GDM1 (cell line): ENCODE measurements around the gene GPAT3.
"Not testable (repeated sequence)": the region's sequence is repeated elsewhere in the genome, so short reads cannot be mapped to it uniquely, and the experiment has no call there.

ENCODE experiments used
- DNase-seq: peaks from one replicate; lab custom pipeline; 2025; lab: John Stamatoyannopoulos, UW

The GPAT3 gene

GRCh38 chr4:83552083-83552482, 16.2 kb downstream of the GPAT3 start:
- no peak for DNase-seq

- peak; percentile 24 for DNase-seq
Observed at GRCh38 chr4:83552924-83553323, 17.0 kb downstream of the GPAT3 start.

- DNase-seq, result no peak
Observed at GRCh38 chr4:83556006-83556707, 20.2 kb downstream of the GPAT3 start.

- no peak for DNase-seq
Observed at GRCh38 chr4:83556816-83557215, 20.9 kb downstream of the GPAT3 start.

GRCh38 chr4:83558059-83558653, 22.2 kb downstream of the GPAT3 start:
- no peak for DNase-seq

GRCh38 chr4:83558680-83559079, 22.8 kb downstream of the GPAT3 start:
- DNase-seq, result peak; percentile 13

GRCh38 chr4:83560523-83560922, 24.6 kb downstream of the GPAT3 start:
- DNase-seq, result no peak

- DNase-seq, result no peak
Observed at GRCh38 chr4:83561381-83561780, 25.5 kb downstream of the GPAT3 start.

- DNase-seq, result no peak
Observed at GRCh38 chr4:83563998-83564397, 28.1 kb downstream of the GPAT3 start.

GRCh38 chr4:83568062-83568461, 32.2 kb downstream of the GPAT3 start:
- DNase-seq, result no peak

GRCh38 chr4:83569429-83569828, 33.5 kb downstream of the GPAT3 start:
- DNase-seq, result no peak

GRCh38 chr4:83569987-83570386, 34.1 kb downstream of the GPAT3 start:
- peak; percentile 7 for DNase-seq

- no peak for DNase-seq
Observed at GRCh38 chr4:83572848-83573247, 36.9 kb downstream of the GPAT3 start.

- DNase-seq, result no peak
Observed at GRCh38 chr4:83574247-83574646, 38.3 kb downstream of the GPAT3 start.

- DNase-seq, result not testable (repeated sequence)
Observed at GRCh38 chr4:83576237-83576636, 40.3 kb downstream of the GPAT3 start.

- DNase-seq, result no peak
Observed at GRCh38 chr4:83581411-83582288, 45.7 kb downstream of the GPAT3 start.

- DNase-seq, result no peak
Observed at GRCh38 chr4:83582289-83582785, 46.4 kb downstream of the GPAT3 start.

- DNase-seq, result no peak
Observed at GRCh38 chr4:83585982-83586508, 50.1 kb downstream of the GPAT3 start.

GRCh38 chr4:83589279-83589678, 53.4 kb downstream of the GPAT3 start:
- no peak for DNase-seq

- no peak for DNase-seq
Observed at GRCh38 chr4:83591056-83591455, 55.1 kb downstream of the GPAT3 start.

- no peak for DNase-seq
Observed at GRCh38 chr4:83591730-83592129, 55.8 kb downstream of the GPAT3 start.

- no peak for DNase-seq
Observed at GRCh38 chr4:83599183-83599582, 63.3 kb downstream of the GPAT3 start.
